Fibroblast of pulmonary artery (primary cell): ENCODE data around the gene SMIM23.
"Not testable (repeated sequence)": the region's sequence is repeated elsewhere in the genome, so short reads cannot be mapped to it uniquely, and the experiment has no call there.

Source experiments
- DNase-seq: peaks from one replicate; pipeline ENCODE4 v3.0.0-alpha.2; 2010; ENCODE audit warnings: low read depth
- H3K4me3 ChIP-seq: replicated peaks from 2 replicates; pipeline ENCODE4 v1.5.1; 2011; ENCODE audit warnings: low read depth, mild to moderate bottlenecking, control low read depth, low read length, moderate library complexity
- CTCF ChIP-seq: IDR thresholded peaks from 2 replicates; pipeline ENCODE4 v1.5.1; 2011; ENCODE audit warnings: mild to moderate bottlenecking, control low read depth, low read length, inconsistent platforms; ENCODE audit errors: missing control alignments

The SMIM23 gene

GRCh38 chr5:171771856-171772255 is 13.8 kb upstream of the SMIM23 start:
- DNase-seq, result no peak
- no peak overlapping the region for H3K4me3 ChIP-seq
- no peak for TF ChIP-seq CTCF

DNA sequence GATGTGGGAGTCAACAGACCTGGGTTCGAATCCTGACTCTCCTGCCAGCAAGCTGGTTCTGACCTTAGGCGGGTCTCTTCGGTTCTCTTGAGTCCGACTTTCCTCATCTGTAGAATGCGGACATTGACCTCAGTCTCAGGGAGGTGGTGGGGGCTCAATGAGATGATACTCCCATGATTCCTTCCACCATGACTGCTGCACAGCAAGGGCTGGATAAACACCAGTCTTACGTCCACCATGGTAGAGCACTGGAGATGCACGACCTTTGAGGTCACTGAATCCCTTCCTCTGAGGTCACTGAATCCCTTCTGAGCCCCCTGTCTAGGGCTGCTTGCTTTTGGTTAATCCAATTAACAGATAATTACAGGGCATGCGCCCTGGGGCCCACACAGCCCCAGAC is 12.5 kb upstream of the SMIM23 start:
- TF ChIP-seq CTCF, result no peak
- no peak overlapping the region for H3K4me3 ChIP-seq
- DNase-seq, result no peak

GRCh38 chr5:171774418-171774817 is 11.2 kb upstream of the SMIM23 start:
- TF ChIP-seq CTCF, result no peak
- no peak overlapping the region for H3K4me3 ChIP-seq
- DNase-seq, result no peak

- no peak for TF ChIP-seq CTCF
- DNase-seq, result no peak
- no peak overlapping the region for H3K4me3 ChIP-seq
Observed at GRCh38 chr5:171776213-171776612, 9.4 kb upstream of the SMIM23 start.

DNA sequence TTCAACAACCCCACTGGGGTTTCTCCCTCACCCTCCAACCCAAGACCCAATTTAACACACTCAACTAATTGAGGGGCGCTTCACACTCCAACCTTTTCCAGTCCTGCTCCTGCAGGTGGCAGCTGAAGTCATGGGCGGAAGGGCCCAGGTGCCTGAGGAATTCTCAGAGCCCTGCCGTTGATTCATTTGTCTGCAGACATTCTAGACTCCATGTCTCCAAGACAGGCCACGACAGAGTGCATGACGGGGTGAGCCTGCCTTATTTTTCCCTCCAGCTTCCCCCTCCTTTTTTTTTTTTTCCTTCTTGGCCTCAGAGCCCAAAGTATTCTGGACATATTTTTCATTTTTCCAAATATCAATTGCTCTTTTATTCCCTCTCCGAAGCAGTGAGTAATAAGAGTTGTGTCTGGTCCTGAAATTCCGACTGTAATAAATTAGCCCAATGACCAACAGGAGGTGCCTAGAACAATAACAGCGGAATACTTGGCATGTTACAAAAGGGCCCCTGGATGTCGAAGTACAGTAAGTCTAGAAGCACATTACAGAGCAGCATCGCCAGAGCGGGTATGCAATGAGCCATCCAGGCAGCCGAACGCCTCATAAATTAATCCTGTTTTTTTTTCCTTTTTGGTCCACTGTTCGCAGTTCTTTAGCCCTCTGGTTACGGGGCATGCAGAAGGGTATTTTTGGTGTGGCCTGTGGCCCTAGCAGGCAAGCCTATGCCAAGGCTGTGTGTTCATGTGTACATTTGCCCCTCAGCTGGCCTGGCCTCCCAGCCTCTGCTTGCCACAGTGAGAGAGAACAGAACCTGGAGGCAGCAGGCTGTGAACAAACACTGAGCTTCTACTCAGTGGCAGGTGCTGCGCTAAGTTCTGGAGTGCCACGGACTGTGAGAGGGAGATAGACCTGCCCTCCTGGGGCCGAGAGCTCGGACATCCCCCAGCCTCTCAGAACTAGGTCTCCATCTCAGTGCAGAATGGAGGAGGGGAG is 8.6 kb upstream of the SMIM23 start:
- TF ChIP-seq CTCF, result no peak
- peak; percentile 2 for DNase-seq
- H3K4me3 ChIP-seq, result no peak overlapping the region

GRCh38 chr5:171781744-171782143 is 3.9 kb upstream of the SMIM23 start:
- not testable (repeated sequence) for H3K4me3 ChIP-seq, DNase-seq

- TF ChIP-seq CTCF, result no peak
- no peak for DNase-seq
- no peak overlapping the region for H3K4me3 ChIP-seq
Observed at GRCh38 chr5:171782332-171782966, 3.2 kb upstream of the SMIM23 start.
